T follicular helper cell (primary cell): ENCODE data around the gene KRTAP10-8.
"Not testable (repeated sequence)": the region's sequence is repeated elsewhere in the genome, so short reads cannot be mapped to it uniquely, and the experiment has no call there.

Experiments used
- DNase-seq: peaks from one replicate; pipeline ENCODE4 v3.0.0-alpha.2; 2020; ENCODE audit warnings: low read depth

KRTAP10-8 gene

GRCh38 chr21:44579056-44579832, 32.6 kb upstream of the KRTAP10-8 start:
- DNase-seq, result no peak

GRCh38 chr21:44579833-44580144, 32.1 kb upstream of the KRTAP10-8 start:
- DNase-seq, result no peak

GRCh38 chr21:44580231-44580821, 31.6 kb upstream of the KRTAP10-8 start, which contains the start of gene KRTAP10-5:
Gene KRTAP10-5 (minus strand): TSS chr21:44580604. CDS start chr21:44580578, 26 bp downstream.
- not testable (repeated sequence) for DNase-seq

GRCh38 chr21:44581158-44581557, 30.7 kb upstream of the KRTAP10-8 start:
- no peak for DNase-seq

GRCh38 chr21:44582055-44582454, 29.8 kb upstream of the KRTAP10-8 start:
- no peak for DNase-seq

GRCh38 chr21:44583089-44583799, 28.6 kb upstream of the KRTAP10-8 start:
- no peak for DNase-seq

- peak; percentile 22 for DNase-seq
These were observed 28.1 kb upstream of the KRTAP10-8 start for GRCh38 chr21:44583800-44584147.

GRCh38 chr21:44585892-44586291, 26.0 kb upstream of the KRTAP10-8 start:
- DNase-seq, result no peak

GRCh38 chr21:44589094-44589493, 22.8 kb upstream of the KRTAP10-8 start:
- no peak for DNase-seq

- no peak for DNase-seq
These were observed 22.1 kb upstream of the KRTAP10-8 start for GRCh38 chr21:44589586-44590305.

- no peak for DNase-seq
These were observed 21.6 kb upstream of the KRTAP10-8 start for GRCh38 chr21:44590311-44590721.

- not testable (repeated sequence) for DNase-seq
These were observed 20.7 kb upstream of the KRTAP10-8 start for GRCh38 chr21:44590897-44591800.

- not testable (repeated sequence) for DNase-seq
These were observed 20.1 kb upstream of the KRTAP10-8 start for GRCh38 chr21:44591801-44592130.

GRCh38 chr21:44592446-44593311, 19.2 kb upstream of the KRTAP10-8 start, which contains the start of gene KRTAP10-6:
Gene KRTAP10-6 (minus strand): TSS chr21:44592505. CDS start chr21:44592484, 21 bp downstream.
- DNase-seq, result no peak

GRCh38 chr21:44593598-44594405, 18.1 kb upstream of the KRTAP10-8 start:
- DNase-seq, result no peak

GRCh38 chr21:44594406-44594916, 17.4 kb upstream of the KRTAP10-8 start:
- no peak for DNase-seq

- DNase-seq, result no peak
These were observed 16.4 kb upstream of the KRTAP10-8 start for GRCh38 chr21:44595524-44595923.

GRCh38 chr21:44596068-44596725, 15.7 kb upstream of the KRTAP10-8 start:
- DNase-seq, result no peak

- no peak for DNase-seq
These were observed 13.8 kb upstream of the KRTAP10-8 start for GRCh38 chr21:44598061-44598460.
